22Rv1 (cell line): Measurements from ENCODE around the gene PTCRA.

ENCODE experiments used
- H3K27ac ChIP-seq: fragments of 450-650 bp; 2 replicates; pipeline ENCODE4 v1.5.1; 2017
- ZFX ChIP-seq: fragments of 450-650 bp; IDR thresholded peaks from 2 replicates; pipeline ENCODE4 v1.6.1; 2017; ENCODE audit warnings: antibody characterized with exemption, borderline replicate concordance
- TF ChIP-seq, protein P1 (sequence below): fragments of 450-650 bp; IDR thresholded peaks from 2 replicates; pipeline ENCODE4 v1.5.1; 2017; ENCODE audit warnings: mild to moderate bottlenecking

Gene PTCRA

DNA sequence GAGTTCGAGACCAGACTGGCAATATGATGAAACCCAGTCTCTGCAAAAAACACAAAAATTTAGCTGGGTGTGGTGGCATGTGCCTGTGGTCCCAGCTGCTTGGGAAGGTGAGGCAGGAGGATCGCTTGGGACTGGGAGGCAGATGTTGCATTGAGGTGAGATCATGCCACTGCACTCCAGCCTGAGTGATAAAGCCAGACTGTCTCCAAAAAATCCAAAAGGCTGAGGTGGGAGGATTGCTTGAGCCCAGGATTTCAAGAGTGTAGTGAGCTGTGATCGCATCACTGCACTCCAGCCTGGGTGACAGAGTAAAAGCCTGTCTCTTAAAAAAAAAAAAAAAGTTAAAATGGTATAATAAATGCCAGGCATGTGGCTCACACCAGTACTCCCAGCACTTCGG, 1.3 kb upstream of the PTCRA start:
- TF ChIP-seq, protein P1, sequence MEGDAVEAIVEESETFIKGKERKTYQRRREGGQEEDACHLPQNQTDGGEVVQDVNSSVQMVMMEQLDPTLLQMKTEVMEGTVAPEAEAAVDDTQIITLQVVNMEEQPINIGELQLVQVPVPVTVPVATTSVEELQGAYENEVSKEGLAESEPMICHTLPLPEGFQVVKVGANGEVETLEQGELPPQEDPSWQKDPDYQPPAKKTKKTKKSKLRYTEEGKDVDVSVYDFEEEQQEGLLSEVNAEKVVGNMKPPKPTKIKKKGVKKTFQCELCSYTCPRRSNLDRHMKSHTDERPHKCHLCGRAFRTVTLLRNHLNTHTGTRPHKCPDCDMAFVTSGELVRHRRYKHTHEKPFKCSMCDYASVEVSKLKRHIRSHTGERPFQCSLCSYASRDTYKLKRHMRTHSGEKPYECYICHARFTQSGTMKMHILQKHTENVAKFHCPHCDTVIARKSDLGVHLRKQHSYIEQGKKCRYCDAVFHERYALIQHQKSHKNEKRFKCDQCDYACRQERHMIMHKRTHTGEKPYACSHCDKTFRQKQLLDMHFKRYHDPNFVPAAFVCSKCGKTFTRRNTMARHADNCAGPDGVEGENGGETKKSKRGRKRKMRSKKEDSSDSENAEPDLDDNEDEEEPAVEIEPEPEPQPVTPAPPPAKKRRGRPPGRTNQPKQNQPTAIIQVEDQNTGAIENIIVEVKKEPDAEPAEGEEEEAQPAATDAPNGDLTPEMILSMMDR = no peak
- TF ChIP-seq ZFX = no peak
- no peak overlapping the region for H3K27ac ChIP-seq

DNA sequence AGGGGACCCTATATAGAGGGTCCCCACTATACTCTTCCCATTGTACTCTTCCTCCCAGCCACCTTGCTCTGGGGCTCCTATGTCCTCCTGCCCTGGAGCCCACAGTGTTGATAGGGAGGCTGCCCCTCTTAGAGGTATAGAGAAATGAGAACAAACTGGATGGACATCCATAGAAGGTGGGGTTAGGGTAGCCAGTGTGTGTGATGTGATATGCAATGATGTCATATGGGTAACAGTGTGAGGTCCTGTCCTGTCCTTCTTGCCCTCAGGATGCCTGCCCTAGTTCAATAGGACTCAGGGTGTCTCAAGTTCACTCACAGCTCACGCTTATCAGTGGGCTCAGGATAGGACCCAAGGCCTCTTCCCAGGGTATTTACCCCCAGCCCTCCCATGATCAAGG, 435 bp downstream of the PTCRA start:
- TF ChIP-seq ZFX = no peak
- TF ChIP-seq, protein P1 = no peak
- H3K27ac ChIP-seq = no peak overlapping the region

DNA sequence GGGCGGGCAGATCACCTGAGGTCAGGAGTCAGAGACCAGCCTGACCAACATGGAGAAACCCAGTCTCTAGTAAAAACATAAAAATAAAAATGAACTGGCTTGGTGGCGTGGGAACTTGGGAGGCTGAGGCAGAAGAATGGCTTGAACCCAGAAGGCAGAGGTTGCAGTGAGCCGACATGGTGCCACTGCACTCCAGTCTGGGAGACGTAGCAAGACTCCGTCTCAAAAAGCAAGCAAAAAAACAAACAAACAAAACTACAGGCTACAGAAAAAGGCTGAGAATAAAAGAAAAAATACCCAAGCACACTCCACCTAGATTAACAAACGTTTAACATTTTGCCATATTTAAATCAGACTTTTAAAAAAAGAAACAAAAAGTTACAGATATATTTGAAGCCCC, 5.9 kb downstream of the PTCRA start:
- no peak overlapping the region for H3K27ac ChIP-seq
- TF ChIP-seq, protein P1 = no peak
- no peak for TF ChIP-seq ZFX

DNA sequence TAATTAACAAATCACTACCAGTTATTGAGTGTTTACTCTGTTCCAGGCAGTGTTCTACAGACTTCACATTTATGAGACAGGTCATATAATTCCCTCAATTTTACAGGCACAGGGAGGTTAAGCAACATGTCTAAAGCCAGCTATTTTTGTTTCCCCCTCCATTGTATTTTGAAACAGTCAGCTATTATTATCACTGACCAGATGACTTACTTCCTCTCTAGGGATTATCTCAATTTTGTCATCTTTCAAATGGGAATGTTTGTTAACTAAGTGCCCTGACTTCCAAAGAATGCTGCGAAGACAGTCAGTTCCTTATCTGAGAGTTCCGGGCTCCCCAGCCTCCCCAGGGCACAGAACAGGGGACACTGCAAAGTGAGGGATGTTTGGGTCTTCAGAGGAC, 7.8 kb downstream of the PTCRA start:
- H3K27ac ChIP-seq = no peak overlapping the region
- no peak for TF ChIP-seq ZFX
- TF ChIP-seq, protein P1 = no peak

DNA sequence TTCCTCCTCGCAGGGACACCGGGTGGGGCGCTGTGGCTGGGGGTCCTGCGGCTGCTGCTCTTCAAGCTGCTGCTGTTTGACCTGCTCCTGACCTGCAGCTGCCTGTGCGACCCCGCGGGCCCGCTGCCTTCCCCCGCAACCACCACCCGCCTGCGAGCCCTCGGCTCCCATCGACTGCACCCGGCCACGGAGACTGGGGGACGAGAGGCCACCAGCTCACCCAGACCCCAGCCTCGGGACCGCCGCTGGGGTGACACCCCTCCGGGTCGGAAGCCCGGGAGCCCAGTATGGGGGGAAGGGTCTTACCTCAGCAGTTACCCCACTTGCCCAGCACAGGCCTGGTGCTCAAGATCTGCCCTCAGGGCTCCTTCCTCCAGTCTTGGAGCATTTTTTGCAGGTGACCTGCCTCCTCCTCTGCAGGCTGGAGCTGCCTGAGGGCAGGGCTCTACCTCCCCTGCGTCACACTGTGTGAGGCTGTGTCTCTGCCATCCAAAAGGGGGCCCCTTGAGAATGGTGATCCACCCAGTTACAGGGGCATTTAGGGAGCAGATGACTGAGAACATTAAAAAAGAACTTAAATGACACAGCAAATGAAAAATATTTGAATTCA, 9.5 kb downstream of the PTCRA start:
- H3K27ac ChIP-seq = no peak overlapping the region
- TF ChIP-seq, protein P1 = no peak
- TF ChIP-seq ZFX = no peak

DNA sequence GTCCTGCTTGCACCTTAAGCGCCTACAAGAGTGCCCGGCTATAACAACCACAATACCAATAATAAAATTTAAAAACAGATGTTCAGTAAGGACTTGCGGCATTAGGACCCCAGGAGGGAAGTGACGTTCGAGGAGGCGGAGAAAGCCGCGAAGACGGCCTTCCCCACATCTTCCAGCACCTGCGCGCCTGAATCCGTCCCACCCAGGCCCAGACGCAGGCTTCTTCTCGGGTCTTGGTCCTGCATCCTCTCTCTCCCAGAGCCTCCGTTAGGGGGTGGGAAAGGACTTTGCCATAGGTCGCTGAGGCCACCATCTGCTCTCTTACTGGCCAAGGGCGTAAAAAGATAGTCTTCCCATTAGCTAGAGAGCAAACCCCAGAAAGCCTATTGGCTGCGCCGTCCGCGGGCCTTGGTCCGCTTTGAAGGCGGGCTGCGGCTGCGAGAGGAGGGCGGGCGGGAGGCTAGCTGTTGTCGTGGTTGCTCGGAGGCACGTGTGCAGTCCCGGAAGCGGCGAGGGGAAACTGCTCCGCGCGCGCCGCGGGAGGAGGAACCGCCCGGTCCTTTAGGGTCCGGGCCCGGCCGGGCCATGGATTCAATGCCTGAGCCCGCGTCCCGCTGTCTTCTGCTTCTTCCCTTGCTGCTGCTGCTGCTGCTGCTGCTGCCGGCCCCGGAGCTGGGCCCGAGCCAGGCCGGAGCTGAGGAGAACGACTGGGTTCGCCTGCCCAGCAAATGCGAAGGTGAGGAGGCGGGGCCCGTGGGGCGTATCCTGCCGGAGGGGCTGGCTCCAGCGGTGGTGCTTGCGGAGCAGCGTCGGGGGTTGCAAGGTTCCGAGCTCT, 13.3 kb downstream of the PTCRA start, which contains the start of gene CNPY3:
Gene CNPY3, plus strand, starts transcription at position 495 of the 835 bp plus-strand sequence. Its CDS starts 91 bp downstream, at position 586.
- H3K27ac ChIP-seq = peak within 1 kb of the TSS; percentile 98
- no peak for TF ChIP-seq ZFX
- TF ChIP-seq, protein P1 = no peak

DNA sequence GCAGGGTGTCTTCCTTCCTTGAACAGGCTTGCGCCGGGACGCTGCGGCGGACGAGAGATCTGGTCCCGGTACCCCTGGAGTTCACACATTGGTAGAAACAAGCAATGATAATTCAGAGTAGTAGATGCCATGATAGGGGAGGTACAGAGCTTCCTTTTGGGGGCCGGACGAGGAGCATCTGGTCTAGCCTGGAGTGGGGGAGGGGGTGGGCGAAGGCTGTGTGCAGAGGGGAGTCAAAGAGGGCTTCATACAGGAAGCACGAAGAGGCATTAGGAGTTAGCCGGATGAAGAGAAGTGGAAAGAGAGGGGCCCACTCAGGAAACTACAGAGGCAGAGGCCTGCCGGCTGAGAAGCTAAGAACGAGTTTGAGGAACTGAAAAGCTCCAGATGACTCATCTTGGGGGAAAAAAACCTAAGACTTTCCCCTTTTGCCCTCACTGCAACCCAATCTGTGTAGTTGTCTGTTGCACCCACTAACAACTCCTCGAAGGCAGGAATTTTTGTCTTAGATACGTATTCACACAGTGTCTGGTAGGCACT, 14.0 kb downstream of the PTCRA start:
- peak overlapping the region; percentile 98 for H3K27ac ChIP-seq
- TF ChIP-seq, protein P1 = no peak
- no peak for TF ChIP-seq ZFX
